IPS-15b (cell line): ENCODE measurements around the gene CD151.

ENCODE experiments used
- H3K27me3 ChIP-seq: one replicate; pipeline ENCODE4 v1.6.1; 2013; ENCODE audit warnings: low read length; ENCODE audit not compliant: control insufficient read depth, insufficient read depth
- H3K36me3 ChIP-seq: one replicate; pipeline ENCODE4 v1.6.1; 2013; ENCODE audit warnings: low read length; ENCODE audit not compliant: control insufficient read depth, insufficient read depth
- H3K4me1 ChIP-seq: one replicate; pipeline ENCODE4 v1.6.1; 2013; ENCODE audit warnings: mild to moderate bottlenecking, low read length; ENCODE audit not compliant: control insufficient read depth, insufficient read depth
- H3K4me3 ChIP-seq: one replicate; pipeline ENCODE4 v1.5.1; 2013; ENCODE audit warnings: low read depth, low read length
- H3K9ac ChIP-seq: one replicate; pipeline ENCODE4 v1.6.1; 2013; ENCODE audit warnings: low read depth, mild to moderate bottlenecking, low read length
- H3K9me3 ChIP-seq: one replicate; pipeline ENCODE4 v1.6.1; 2013; ENCODE audit warnings: mild to moderate bottlenecking, low read length; ENCODE audit not compliant: control insufficient read depth, insufficient read depth

Gene CD151

DNA sequence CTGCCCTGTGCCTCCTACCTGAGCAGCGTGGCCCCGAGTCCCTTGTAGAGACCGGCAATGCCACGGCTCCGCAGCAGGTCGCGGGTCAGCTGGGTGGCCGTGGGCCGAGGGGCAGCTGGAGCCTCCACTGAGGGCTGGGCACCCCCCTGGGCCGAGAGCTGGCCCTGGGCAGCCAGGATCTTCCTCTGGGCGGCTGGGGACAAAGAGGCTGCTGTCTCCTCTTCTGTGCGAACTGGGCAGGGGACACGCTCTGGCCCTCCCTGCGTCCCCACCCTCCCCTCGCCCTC, 40.3 kb upstream of the CD151 start:
- no peak overlapping the region for H3K4me3 ChIP-seq
- H3K36me3 ChIP-seq = peaks cover 33% of the 10 kb centered on the region
- peaks cover 6% of the 10 kb centered on the region for H3K4me1 ChIP-seq
- H3K9me3 ChIP-seq = no peaks in the 10 kb centered on the region
- H3K9ac ChIP-seq = no peak overlapping the region
- H3K27me3 ChIP-seq = no peaks in the 10 kb centered on the region

DNA sequence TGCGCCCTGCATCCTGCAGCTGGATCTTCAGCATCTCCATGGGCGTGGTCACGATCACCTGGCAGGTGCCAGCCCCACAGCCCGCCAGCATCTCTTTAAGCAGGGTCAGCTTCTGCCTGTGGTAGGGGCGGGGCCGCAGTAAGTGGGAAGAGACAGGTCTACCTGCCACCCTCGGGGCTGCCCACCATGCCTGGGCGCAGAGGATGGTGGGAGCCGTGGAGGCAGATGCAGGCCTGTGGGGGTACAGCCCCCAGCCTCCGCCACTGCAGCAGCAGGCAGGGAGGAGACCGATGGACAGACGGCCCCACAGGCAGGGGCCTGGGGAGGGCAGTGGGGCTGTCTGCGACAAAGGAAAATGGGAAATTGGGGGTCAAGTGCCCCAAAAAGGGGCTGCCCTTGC, 39.9 kb upstream of the CD151 start:
- Histone ChIP-seq H3K4me1 (peaks cover 6% of the 10 kb centered on the region), H3K9ac (no peak overlapping the region), H3K27me3 (no peaks in the 10 kb centered on the region), H3K9me3 (no peaks in the 10 kb centered on the region), H3K4me3 (no peak overlapping the region), H3K36me3 (peaks cover 33% of the 10 kb centered on the region)

DNA sequence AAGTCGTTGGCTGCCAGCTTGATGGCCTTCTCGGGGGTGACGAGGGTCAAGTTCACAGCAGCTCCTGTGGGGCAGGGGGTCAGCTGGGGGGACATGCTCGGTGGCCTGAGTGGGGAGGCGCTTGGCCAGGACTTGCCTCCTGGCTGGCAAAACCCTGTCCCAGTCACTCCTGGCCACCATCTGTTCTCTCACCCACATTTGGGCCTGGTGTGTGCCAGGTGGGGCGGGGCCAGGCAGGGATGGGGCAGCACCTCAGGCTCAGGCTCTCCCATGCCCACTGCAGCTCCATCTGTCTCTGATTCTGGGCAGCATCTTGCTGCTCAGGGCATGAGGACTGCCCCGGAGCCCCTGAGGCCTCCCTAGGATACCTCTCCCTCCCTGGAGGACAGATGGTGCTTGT, 39.2 kb upstream of the CD151 start:
- no peaks in the 10 kb centered on the region for H3K9me3 ChIP-seq
- H3K27me3 ChIP-seq = no peaks in the 10 kb centered on the region
- H3K36me3 ChIP-seq = peaks cover 33% of the 10 kb centered on the region
- H3K9ac ChIP-seq = no peak overlapping the region
- H3K4me1 ChIP-seq = peaks cover 6% of the 10 kb centered on the region
- H3K4me3 ChIP-seq = no peak overlapping the region

DNA sequence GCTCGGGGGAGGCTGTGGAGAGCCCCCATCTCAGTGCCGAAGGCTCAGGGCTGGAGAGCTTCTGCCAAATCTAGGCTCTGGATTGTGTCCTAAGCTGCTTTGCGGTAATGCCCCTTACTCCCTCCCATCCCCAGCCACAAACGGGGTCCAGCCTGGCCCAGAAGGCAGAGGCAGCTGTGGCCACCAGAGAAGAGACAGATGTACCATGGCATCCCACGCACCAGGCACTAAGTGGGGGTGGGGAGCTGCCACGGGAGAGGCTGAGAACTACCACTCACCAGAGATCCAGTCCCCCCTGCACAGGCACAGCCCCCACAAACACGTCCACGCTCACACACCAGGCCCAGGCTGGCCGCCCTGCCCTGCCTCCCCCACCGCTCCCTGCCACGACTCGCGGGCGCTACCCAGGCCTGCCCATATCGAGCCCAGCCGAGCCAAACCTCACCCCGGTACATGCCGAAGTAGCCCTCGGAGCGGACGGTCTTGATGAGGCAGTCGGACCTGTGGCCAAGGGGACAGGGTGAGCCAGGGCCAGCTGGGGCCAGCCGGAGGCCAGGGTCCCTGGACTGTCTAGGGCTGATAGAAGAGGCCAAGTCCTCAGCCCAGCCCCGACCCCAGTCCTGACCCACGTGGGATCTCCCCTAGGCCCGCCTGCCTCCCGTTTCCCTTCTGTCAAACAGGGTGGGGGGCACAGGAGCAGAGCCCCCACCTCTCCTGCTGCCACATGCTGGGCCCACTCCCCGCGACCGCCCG, 38.6 kb upstream of the CD151 start:
- no peaks in the 10 kb centered on the region for H3K9me3 ChIP-seq
- H3K4me1 ChIP-seq = peaks cover 6% of the 10 kb centered on the region
- no peak overlapping the region for H3K4me3 ChIP-seq
- no peak overlapping the region for H3K9ac ChIP-seq
- peaks cover 34% of the 10 kb centered on the region for H3K36me3 ChIP-seq
- no peaks in the 10 kb centered on the region for H3K27me3 ChIP-seq

DNA sequence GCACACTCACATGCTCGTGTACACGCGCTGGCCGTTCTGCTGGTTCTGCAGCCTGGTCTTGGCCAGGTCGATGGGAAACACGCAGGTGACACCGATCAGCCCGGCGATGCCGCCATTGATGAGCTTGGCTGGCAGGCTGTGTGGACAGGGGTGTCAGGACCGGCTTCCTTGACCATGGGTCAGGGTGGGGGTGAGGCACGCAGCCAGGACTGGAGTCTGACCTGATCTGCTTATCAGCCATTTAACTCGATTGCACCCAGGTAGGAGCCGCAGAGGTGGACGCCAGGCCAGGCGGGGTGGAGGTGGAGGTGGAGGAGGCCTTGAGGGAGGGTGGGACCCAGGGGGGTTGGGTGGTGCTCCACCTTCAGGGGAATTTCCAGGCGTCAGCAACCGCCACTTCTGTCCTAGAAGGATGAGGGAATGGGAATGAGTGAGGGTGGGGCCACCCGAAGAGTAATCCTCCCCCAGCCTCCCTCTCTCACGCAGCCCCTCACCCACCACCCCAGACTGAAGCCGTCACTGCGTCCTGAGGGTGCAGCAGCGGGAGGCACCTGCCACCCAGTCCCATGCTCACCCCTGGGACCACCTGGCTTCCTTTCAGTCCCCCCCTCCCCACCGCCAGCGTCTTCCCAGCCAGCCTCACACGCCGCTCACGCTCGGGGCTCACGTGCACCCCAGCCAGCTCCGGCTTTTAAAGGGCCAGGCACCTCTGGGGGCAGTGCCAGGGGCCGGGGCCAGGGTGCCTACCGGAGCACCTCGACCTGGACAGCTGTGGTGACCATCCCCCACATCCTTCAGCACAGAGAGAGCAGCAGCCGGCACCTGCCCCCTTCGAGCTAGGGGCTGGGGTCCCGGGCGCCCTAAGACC, 37.8 kb upstream of the CD151 start:
- H3K27me3 ChIP-seq = no peaks in the 10 kb centered on the region
- H3K36me3 ChIP-seq = peaks cover 41% of the 10 kb centered on the region
- peaks cover 6% of the 10 kb centered on the region for H3K4me1 ChIP-seq
- H3K4me3 ChIP-seq = no peak overlapping the region
- no peak overlapping the region for H3K9ac ChIP-seq
- H3K9me3 ChIP-seq = no peaks in the 10 kb centered on the region

DNA sequence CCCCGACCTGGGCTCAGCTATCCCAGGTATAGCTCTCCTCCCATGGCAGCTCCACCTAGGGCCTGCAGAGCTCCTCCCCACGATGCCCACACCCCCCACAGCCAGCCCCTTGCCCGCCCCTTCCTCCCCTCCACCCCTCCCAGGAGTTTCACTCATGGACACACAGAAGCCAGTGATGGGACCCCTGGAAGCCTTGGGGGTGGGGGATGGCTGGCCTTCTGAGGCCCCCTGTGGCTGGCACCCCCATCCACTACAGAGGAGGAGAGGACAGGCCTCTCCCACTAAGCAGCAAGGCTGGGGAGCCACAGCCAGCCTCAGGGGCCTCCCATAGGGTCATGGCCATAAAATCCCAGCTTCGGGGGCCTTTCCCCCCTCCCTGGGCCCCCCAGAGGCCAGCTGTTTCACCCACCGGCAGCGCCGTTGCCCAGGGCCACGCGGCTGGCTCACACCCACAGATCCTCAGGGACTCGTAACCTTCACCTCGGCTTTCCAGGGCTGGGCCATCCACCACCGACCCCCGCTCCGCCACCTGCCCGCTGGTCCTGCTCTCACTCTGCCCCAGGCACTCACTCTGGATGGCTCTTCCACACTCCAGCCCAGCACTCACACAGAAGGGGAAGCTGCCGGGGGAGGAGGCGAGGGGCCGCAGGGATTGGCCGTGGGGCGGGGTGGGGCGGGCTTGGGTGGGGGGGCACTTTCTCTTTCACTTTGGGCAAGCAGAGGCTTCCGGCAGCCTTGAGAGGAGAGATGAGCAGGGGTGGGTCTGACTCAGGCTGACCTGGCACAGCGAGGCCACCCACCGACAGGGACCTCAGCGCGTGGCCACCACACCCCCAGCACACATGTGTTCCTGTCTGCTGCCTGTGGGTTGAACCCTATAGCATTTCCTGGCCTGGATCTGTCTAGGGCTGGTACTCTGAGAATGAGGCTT, 36.9 kb upstream of the CD151 start:
- Histone ChIP-seq H3K4me3 (peak overlapping the region; percentile 74), H3K9me3 (no peaks in the 10 kb centered on the region), H3K4me1 (peaks cover 6% of the 10 kb centered on the region), H3K36me3 (peaks cover 43% of the 10 kb centered on the region), H3K27me3 (no peaks in the 10 kb centered on the region), H3K9ac (peak overlapping the region; percentile 24)

DNA sequence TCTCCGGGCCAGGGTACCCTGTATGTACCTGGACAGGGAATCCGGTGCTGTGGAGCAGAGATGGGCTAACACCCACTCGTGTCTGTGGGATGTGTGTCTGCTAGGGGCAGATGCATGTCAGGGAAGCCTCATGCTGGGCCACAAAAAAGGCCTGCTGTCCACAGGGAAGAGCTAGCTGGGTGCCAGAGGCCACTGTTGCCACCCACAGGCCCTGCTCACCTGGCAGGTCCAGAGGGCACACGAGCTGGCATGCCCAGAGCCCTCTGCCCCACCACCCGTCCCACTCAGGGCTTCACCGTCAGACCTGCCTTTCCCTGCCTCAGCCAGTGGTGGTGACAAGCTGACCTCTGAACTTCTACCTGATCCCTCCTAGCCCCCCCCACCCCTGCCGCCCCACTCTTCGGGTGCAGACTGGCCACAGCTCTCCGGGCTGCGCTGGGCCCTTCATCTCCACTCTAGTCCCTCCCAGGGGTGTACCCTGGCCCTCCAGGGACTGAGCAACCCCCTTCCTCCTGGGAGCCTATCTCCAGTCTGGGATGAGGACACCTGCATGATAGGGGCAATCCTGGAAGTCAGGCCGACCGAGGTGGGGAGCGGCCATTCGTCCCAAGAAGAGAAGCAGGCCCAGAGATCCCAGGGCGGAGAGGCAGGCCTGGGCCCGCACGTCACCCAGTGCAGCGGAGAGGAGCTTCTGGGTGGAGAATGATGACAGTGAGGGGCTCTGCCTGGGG, 36.0 kb upstream of the CD151 start:
- Histone ChIP-seq H3K4me3 (peak overlapping the region; percentile 74), H3K9me3 (no peaks in the 10 kb centered on the region), H3K4me1 (peaks cover 4% of the 10 kb centered on the region), H3K36me3 (peaks cover 42% of the 10 kb centered on the region), H3K9ac (peak overlapping the region; percentile 24), H3K27me3 (no peaks in the 10 kb centered on the region)

DNA sequence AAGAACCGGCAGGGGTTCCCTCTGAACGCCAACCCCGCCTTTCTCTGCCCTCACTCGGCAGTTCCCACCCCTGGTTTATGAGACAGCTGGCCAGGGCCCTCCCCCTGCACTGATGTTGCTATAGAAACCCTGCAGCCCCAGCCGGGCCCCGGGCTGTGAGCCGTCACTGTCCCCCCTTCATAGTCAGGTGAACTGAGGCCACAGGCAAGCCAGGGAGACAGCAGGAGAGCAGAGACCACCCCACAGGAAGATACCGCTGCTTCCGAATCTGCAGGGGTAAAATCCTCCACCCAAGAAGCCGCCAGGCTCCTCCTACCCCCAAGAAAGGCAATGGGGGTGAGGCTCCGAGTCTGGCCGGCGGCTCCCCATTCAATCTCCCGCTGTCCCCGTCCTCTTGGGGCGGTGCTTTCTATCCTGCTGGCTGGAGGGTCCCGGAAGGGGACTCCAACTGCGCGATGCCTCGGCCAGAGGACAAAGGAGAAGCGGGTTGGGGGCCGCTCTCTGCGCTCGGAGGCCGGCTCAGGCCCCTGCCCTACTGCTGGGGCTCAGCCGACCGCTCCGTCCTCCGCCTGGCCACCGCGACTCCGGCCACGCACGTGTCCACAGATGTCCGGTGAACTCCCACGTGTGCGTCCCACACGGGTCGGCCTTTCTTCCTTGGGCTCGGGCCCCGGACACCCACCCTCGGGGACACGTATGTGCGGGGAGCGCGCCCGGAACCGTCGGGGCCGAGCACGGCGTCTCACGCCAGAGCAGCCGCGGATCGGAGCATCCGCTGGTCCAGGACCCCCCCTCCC, 35.3 kb upstream of the CD151 start:
- Histone ChIP-seq H3K36me3 (peaks cover 42% of the 10 kb centered on the region), H3K4me1 (peaks cover 4% of the 10 kb centered on the region), H3K9ac (no peak overlapping the region), H3K9me3 (no peaks in the 10 kb centered on the region), H3K4me3 (peak overlapping the region; percentile 74), H3K27me3 (no peaks in the 10 kb centered on the region)

DNA sequence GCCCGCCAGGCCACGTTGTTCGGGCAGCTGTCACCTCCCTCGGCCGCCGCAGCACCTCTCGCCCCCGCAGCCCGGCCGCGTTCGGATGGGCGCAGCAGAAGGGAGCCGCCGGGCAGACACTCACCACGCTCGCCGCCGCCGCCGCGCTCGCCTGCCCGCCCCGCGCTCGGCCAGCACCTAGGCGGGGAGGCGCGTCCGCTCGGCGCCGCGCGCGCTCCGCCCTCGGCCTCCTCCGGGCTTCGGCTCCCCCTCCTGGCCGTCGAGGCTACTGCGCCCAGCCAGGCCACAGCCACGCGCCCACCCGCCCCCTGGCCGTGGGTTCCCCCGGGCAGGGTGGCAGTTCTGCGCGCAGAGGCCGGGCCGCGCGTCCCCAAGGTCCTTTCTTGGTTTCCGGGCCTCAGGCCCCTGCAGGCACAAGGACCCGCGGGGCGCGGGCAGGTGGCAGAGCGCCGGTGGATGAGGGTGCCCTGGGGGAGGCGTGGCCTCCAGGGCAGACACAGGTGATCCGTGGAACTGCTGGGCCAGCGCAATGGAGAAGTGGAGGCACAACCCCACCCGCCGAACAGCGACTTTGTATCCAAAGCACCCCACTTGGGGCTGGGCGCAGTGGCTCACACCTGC, 34.5 kb upstream of the CD151 start, which contains the start of gene SLC25A22:
SLC25A22 (minus strand) TSS at position 189 of the 621 bp plus-strand sequence. CDS start 3,275 bp downstream, outside the sequence.
- Histone ChIP-seq H3K4me3 (peak within 1 kb of the TSS; percentile 74), H3K36me3 (peaks cover 44% of the 10 kb centered on the region), H3K9me3 (no peaks in the 10 kb centered on the region), H3K27me3 (no peaks in the 10 kb centered on the region), H3K4me1 (peaks cover 4% of the 10 kb centered on the region), H3K9ac (no peak within 1 kb of the TSS)

DNA sequence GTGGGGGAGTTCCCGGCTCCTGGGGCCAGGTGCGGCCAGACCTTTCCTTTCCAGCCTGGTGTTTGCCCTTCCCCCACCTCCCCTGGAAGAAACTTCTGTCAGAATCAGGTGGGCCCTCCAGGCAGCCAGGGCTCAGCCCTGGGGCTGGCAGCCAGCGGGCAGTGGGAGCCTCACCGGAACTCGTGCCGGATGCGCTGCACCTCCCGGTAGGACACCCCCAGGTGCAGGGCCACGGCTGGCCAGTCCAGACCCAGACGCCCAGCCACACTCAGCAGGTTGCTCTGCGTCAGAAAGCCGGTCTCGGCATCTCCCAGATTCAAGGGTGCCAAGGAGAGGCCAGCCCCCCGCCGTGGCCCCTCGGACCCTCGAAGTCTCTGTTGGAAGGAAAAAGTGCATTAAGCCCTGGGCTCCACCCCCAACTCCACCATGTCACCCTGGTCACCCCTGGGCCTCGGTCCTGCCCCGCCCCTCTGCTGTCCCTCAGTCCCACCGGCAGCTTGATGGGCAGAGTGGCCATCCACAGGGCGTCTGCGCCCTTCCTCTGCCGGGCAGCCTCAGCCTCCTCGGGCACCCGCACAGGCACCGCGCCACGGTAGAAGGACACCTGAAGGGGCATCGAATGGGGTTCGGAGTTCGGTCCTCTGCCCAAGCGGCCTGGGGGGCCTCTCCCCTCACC, 33.0 kb upstream of the CD151 start:
- Histone ChIP-seq H3K9me3 (no peaks in the 10 kb centered on the region), H3K4me1 (peaks cover 6% of the 10 kb centered on the region), H3K9ac (no peak overlapping the region), H3K27me3 (no peaks in the 10 kb centered on the region), H3K4me3 (no peak overlapping the region), H3K36me3 (peaks cover 30% of the 10 kb centered on the region)
